ENCODE data around the gene CLMN.

Gene CLMN

DNA sequence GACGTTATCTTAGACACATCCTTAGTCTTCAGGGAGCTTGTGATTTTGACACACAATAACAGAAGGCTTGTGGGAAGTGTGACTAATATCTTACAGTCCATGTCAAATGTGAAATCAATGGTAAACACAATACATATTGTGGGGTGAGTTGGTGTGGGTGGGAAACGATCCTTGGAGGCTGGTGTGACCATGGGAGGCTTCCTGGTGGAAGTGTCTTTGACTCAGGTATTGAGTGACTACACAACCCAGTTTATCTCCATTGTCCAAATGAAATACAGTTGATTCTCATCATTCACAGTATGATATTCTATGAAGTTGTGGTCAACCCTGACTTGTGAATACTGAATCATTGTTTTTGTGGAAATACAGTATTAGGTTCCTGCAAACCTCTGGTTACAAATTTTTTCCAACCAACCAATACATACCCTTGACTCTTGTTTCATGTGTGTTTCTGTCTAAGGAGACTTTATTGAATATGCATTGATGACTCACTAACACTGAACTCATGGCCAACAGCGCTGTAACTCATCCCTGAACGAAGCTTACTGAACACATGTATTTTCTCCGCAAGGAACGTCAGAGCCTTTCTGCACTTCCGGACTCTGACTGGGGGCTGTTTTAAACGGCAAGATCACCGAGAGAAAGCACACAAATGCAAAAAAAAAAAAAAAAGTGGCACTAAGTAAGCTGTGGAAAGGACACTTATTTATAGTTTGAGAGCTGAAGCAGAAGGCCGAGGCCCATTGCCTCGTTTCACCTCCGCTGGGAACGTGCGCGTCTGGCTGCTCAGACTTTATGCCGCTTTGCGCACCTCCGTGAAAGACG lies 59.0 kb downstream of the CLMN start:
- DNase-seq: peak; percentile 92

DNA sequence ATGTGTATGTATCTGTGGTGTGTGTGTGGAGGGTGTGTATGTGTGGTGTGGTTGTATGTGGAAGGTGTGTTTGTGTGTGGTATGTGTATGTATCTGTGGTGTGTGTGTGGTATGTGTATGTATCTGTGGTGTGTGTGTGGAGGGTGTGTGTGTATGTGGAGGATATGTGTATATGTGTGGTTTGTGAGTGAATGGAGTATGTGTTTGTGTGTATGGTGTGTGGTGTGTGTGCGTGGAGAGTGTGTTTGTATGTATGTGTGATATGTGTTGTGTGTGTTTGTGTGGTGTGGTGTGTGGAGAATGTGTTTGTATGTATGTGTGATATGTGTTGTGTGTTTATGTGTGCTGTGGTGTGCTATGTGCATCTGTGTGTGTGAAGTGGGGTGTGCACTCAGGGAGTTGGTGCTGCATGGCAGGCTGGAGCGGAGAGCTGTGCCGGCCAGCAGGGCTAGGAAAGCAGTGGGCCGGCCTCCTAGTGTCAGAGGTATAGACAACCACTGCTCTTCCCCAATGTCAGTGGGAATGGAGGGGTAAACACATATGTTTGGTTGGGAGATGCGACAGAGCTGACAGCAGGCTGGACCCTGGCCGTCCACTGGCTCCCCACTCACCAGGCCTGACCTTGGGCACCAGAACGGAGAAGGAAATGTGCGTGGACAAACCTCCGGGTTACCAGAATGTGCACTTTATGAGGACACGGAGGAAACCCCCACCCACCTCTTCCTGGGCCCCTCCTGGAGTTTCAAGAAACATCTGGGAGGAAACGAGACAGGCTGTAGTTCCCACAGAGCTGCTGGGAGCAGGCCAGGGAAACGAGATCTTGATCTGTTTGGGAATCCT lies 60.7 kb downstream of the CLMN start:
- DNase-seq: no peak

GRCh38 chr14:95258156-95258555 lies 61.6 kb downstream of the CLMN start:
- DNase-seq: no peak

GRCh38 chr14:95257521-95257920 lies 62.2 kb downstream of the CLMN start:
- no peak for DNase-seq

GRCh38 chr14:95256776-95257060 lies 63.0 kb downstream of the CLMN start:
- DNase-seq: no peak

DNA sequence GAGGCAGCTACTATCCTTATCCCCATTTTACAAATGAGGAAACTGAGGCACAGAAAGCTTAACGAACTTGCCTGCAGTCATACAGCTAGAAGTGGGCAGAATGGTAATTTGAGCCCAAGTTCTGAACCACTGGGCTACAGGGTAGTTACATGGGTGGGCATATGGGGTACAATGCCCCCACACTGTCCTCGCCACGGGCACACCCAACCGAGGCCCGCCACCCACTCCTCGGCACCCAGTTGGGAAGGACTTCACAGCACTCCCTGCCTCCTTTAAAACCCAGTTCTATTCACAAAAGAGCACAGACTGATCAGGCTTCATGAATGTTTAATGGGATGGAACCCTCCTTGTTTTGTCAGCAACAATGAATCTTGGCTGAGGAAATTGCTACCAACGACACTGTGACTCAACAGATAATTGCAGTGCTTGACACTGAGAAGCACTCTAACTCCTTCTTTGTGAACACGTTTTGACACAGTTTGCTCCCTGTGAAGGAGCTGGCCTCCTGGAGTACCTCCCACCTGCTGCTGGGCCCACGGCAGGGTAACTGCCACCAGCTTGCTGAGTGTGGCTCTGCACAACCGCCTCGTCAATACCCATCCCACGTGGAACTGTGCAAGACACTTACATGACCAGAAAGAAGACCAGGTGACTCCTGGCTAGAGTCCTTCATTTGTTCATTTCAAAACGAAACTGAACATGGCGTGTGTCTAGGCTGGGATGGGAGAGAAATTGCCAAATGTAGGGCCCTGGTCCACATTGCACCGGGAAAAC lies 63.5 kb downstream of the CLMN start:
- no peak for DNase-seq

GRCh38 chr14:95255487-95255886 lies 64.2 kb downstream of the CLMN start:
- peak; percentile 65 for DNase-seq

DNA sequence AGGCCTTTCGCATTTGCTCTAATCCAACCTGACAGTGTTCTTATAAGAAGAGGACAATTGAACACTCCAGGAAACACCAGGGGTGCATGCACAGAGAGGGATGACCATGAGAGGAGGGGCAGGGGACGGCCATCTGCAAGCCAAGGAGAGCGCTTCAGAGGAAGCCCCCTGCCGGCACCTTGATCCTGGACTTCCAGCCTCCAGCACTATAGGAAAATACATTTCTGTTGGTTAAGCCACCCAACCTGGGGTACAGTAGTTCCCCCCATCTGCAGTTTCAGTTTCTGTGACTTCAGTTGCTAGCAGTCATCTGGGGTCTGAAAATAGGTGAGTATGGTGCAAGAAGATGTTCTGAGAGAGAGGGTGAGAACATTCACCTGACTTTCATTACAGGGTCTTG lies 64.7 kb downstream of the CLMN start:
- no peak for DNase-seq

DNA sequence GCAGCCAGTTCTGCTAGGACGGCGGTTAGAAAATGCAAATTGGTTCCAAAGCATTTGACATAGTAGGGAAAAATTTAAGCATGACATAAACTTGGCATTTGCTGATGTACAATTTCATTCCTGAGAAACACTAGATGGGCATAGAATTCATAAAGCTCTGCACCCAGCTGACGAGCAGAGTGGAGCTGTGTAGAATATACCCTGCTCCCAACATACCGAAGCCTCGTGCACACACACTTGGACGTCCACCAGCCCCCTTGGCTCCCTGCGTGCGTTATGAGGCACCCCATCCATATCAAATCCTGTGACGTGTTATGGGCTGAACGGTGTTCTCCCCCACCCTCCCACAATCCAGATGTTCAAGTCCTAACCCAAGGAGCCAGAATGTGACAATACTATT lies 65.4 kb downstream of the CLMN start:
- DNase-seq: no peak

GRCh38 chr14:95253039-95253630 lies 66.6 kb downstream of the CLMN start:
- no peak for DNase-seq

- DNase-seq: no peak
Observed at GRCh38 chr14:95252219-95252618, 67.5 kb downstream of the CLMN start.

- no peak for DNase-seq
Observed at GRCh38 chr14:95250936-95251335, 68.8 kb downstream of the CLMN start.

DNA sequence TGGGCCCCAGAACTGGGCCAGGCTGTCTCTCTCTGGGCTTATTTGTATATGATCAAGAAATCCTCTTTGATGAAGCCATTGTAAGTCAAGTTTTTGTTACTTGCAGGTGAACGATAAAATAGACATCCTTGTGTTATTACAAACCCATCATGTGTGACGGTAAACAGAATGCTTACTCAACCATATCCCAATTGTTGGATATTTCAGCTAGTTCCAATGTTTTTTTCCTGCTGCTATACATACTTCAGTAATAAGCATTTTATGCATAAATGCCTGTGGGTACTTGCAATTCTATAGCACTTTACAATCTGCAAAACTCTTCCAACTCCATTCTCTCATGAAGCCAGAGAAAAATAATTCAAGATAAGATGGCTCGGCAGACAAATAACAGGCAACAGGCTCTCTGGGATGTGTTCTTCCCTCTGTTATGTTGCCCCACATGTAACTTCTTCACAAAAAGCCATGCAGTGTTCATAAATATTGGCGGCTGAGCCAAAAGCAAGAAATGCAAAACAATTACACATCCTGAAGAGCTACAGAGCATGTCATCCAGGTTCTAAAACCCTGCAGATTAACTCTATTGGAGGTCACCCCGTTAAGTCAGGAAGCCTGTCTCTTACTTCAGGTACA lies 69.5 kb downstream of the CLMN start:
- no peak for DNase-seq

DNA sequence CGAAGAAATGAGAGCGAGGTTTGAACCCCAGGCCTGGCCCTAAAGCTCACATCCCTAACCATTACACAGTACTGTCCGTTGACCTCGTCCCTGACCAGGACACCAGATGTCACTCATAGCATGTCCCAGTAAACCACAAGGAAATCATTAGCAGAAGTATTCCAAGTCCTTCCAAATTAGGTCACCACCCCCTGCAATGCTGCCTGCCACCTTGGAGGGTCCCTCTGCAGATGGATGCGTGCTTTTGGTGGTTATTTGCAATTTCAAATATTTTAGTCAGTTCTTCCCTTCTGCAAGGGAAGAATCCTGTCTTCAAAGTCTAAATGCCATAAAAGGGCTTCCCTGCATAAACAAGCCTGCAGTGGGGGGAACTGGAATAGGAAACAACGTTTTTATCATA lies 71.3 kb downstream of the CLMN start:
- peak; percentile 72 for DNase-seq

DNA sequence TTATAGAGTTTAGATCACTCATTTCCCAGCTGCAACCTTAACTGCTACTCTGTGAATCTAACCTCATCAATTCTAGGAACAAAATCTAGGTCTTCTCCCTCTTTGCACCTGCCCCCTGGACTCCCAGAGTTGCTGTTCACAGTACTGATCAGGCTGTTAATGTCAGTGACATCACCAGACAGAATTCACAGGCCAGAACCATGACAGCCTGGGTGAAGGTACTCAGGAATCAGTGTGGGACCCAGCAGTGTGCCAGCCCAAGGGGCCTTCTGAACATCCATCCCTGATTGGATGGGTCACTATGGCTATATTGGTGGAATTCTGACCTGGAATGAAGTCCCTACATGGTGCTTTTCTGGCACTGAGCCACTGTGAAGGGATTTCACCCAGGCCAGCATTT lies 72.8 kb downstream of the CLMN start:
- DNase-seq: no peak

- DNase-seq: no peak
Observed at GRCh38 chr14:95245334-95245733, 74.4 kb downstream of the CLMN start.

- DNase-seq: no peak
Observed at GRCh38 chr14:95244587-95244986, 75.1 kb downstream of the CLMN start.

- no peak for DNase-seq
Observed at GRCh38 chr14:95242870-95243269, 76.8 kb downstream of the CLMN start.

DNA sequence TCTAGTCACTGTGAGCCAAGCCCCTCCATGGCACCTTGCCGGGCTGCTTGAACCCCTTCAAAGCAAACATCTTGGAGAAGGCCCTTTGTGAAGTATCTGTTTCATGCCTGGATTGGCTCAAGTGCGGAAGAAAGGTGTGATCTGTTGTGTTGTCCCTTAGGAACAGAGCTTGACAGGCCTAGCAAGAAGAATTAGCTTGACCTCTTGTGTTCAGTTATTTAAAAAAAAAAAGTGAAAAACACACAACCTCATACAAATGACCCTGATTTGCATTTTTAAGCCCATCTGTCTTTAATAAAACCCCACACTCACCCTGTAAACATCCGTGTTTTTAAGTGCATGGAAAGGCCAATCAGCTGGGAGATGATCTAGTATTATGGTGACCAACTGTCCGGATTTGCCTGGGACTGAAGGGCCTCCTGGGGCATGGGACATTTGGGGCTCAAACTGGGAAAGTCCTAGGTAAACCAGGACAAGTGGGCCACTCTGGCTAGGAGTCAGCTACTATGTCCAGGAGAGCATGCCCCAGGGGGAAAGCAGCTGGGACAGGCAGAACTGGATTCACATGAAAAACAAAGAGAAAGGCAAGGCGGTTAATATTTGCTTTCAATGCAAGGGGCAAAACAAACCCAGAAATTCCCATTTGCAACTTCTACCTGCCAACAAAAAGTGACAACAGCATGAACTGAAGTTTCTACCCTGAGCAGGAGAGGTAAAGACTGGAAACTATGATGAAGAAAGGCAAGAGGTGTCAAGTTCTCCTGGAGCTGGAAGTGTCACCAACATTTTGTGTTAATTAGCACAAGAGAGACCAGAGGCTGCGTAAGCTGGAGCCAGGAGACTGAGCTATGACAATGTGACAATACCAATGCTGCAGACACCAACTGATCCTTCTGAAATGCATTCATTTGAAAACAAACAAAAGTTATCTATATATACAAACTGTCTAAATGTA lies 78.6 kb downstream of the CLMN start:
- DNase-seq: peak; percentile 37

DNA sequence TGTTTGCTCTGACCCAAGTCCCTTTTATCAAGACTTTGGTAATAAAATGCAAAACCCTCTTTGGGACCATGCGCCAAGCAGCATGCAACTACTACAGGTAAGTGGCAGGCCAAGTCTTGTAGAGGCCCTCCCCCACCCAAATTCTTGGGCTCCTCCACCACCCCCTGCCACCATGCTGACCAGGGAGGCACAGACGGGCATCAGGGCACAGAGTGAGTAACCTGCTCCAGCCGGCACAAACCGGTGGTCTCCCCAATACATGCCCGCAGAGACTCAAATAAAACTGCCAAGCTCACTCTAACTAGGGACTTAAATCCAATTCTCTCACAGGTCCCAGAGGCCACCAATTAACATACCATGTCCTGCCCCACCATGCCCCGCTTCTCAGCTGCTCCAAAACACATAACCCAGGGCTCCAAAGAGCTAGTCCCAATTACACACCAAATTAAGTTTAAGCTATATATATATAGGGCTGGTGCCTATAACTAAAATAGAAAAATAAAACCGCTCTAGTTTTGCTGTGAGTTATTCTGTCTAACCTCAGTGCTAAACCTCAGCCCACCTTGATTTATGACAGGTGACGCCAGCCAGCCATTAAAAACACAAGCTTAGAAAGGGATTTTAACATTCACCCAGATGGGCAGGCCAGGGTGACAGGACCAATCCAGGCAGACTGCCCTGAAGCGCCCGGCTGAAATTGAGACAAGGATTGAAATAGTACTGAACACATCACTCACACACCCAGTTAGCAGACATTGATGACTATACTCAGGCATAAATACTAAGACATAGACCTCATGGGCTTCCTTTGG lies 81.0 kb downstream of the CLMN start:
- no peak for DNase-seq

DNA sequence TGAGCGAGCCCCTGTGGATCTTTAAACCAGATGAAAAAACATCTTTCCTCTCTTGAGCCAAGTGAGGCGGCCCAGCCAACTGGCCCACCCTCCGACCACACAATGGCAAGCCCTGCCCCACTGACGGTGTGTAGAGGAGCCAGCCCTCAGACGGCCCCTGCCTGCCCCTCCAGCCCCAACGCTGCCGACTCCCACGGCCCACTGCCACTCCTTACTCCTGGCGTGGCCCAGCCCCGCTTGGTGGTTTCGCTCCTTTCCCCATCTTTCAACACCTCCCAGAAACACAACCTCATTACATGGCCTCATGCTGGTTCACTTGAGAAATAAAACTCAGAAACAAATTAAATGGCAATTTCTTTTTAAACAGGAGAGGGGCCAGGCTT lies 81.8 kb downstream of the CLMN start:
- DNase-seq: no peak

All from fibroblast of skin of right quadriceps (primary cell).